GM23248 (cell line): ENCODE data around the gene FSCN2.

Source experiments
- EZH2 ChIP-seq: fragments of 200-600 bp; sonication (generic); IDR thresholded peaks from 2 replicates; pipeline ENCODE4 v1.6.1; 2018; ENCODE audit warnings: antibody characterized with exemption, mild to moderate bottlenecking; ENCODE audit not compliant: insufficient read depth, poor library complexity, severe bottlenecking
- EZH2phosphoT487 ChIP-seq: fragments of 200-600 bp; sonication (generic); IDR thresholded peaks from 2 replicates; pipeline ENCODE4 v1.6.1; 2018; ENCODE audit warnings: antibody characterized with exemption, moderate library complexity, mild to moderate bottlenecking, low read depth; ENCODE audit not compliant: insufficient read depth

DNA sequence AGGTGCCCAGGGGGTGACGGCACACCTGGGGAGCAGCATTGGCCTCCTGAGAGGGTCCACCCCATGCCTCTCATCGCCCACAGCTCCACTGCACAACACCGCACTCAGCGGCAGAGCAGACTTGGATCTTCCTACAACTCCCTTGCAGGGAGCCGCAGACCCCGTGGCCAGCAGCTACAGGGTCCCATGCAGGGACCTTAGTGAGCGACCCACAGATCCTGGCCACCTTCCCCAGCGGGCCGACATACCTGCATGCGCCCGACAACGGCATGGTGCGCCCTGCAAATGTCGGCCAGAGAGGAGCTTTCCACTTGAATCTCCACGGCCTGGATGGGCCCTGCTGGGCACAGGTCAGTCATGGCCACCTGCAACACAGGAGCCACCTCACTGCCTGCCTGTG is 15.6 kb downstream of the FSCN2 start:
- no peak for TF ChIP-seq EZH2
- TF ChIP-seq EZH2phosphoT487, result no peak
